Fibroblast of lung (primary cell): ENCODE measurements around the gene TSPOAP1.

Source experiments
- EZH2 ChIP-seq: IDR thresholded peaks from 2 replicates; pipeline ENCODE4 v1.5.1; 2012; ENCODE audit warnings: low read length, control low read depth, mild to moderate bottlenecking; ENCODE audit errors: missing control alignments
- TF ChIP-seq, protein P1 (sequence below), 2 donors: IDR thresholded peaks in 1 of 2; conservative IDR thresholded peaks in 1 of 2; 1 replicate in 1 of 2; 2 replicates in 1 of 2; pipeline ENCODE4 v1.5.1; 2011 to 2012; ENCODE audit warnings: low read length in 2 of 2, control low read depth in 1 of 2, inconsistent platforms in 1 of 2, low read depth in 1 of 2, mild to moderate bottlenecking in 1 of 2

DNA sequence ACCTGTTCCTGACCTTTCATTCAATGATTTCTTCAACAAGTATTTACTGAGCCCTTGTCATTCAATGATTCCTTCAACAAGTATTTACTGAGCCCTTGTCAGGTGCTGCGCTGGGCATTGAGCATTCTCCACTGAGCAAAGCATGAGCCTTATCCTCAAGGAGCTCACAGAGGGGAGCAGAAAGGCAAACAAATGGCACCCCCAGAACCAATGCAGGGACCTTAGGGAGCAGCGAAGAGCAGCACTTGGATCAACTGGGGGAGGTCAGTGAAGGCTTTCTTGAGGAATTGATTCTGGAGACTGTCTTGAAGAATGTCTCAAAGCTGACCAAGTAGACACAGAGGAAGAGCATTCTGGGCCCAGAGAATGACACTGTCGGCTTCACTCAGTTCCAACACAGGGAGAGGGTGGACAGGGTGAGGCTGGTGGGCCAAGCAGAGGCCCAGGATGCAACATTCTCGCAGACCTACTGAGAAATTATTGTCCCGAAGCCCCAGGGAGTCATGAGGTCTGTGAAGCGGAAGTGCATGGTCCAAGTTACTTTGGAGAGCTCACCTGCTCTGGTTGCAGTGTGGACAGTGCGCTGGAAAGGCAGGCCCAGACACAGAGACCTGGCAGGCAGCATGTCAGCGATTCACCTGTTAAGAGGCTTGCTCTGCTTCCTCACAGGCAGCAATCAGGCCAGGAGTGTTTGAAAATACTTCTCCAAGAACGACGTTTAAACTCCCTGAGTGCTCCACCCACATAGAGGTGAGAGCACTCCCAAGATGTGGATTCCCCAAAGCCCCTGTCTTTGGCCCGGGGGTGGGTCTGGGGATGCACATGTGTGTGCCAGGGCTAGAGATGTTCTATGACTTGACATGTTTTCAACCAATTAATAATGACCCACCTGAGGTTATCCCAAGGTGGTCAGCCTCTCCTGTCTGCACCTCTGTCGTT is 44.7 kb downstream of the TSPOAP1 start:
- TF ChIP-seq EZH2, result no peak
- TF ChIP-seq, protein P1, sequence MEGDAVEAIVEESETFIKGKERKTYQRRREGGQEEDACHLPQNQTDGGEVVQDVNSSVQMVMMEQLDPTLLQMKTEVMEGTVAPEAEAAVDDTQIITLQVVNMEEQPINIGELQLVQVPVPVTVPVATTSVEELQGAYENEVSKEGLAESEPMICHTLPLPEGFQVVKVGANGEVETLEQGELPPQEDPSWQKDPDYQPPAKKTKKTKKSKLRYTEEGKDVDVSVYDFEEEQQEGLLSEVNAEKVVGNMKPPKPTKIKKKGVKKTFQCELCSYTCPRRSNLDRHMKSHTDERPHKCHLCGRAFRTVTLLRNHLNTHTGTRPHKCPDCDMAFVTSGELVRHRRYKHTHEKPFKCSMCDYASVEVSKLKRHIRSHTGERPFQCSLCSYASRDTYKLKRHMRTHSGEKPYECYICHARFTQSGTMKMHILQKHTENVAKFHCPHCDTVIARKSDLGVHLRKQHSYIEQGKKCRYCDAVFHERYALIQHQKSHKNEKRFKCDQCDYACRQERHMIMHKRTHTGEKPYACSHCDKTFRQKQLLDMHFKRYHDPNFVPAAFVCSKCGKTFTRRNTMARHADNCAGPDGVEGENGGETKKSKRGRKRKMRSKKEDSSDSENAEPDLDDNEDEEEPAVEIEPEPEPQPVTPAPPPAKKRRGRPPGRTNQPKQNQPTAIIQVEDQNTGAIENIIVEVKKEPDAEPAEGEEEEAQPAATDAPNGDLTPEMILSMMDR (conservative IDR thresholded peaks at IDR 0.05 in 1 of 2, IDR thresholded peaks at IDR 0.05 in 1 of 2; ENCODE audit: low read depth in 1 of 2, low read length in 2 of 2), result no peak
